ENCODE results near the gene SLC66A1.

The SLC66A1 gene

GRCh38 chr1:19360843-19361610 lies 48.9 kb downstream of the SLC66A1 start:
- DNase-seq, result no peak

- DNase-seq, result no peak
These were observed 49.6 kb downstream of the SLC66A1 start for GRCh38 chr1:19361611-19362147.

GRCh38 chr1:19363536-19364152 lies 51.5 kb downstream of the SLC66A1 start:
- no peak for DNase-seq

GRCh38 chr1:19365721-19366120 lies 53.6 kb downstream of the SLC66A1 start:
- no peak for DNase-seq

- peak in 5 of 51 donors; percentile 8 to 43 (median 31) for DNase-seq
These were observed 54.7 kb downstream of the SLC66A1 start for GRCh38 chr1:19366599-19367536.

- peak in 4 of 51 donors; percentile 10 to 19 (median 10) for DNase-seq
These were observed 55.5 kb downstream of the SLC66A1 start for GRCh38 chr1:19367584-19368041.

GRCh38 chr1:19368050-19368449 lies 55.9 kb downstream of the SLC66A1 start:
- no peak for DNase-seq

GRCh38 chr1:19368964-19369363 lies 56.8 kb downstream of the SLC66A1 start:
- no peak for DNase-seq

- no peak for DNase-seq
These were observed 57.4 kb downstream of the SLC66A1 start for GRCh38 chr1:19369396-19370090.

GRCh38 chr1:19370453-19371170 lies 58.5 kb downstream of the SLC66A1 start:
- DNase-seq, result no peak

- no peak for DNase-seq
These were observed 59.4 kb downstream of the SLC66A1 start for GRCh38 chr1:19371226-19372135.

- no peak for DNase-seq
These were observed 60.0 kb downstream of the SLC66A1 start for GRCh38 chr1:19372136-19372514.

GRCh38 chr1:19372602-19373001 lies 60.5 kb downstream of the SLC66A1 start:
- DNase-seq, result no peak

- DNase-seq, result no peak
These were observed 61.3 kb downstream of the SLC66A1 start for GRCh38 chr1:19373211-19374082.

- no peak for DNase-seq
These were observed 62.1 kb downstream of the SLC66A1 start for GRCh38 chr1:19374083-19374801.

GRCh38 chr1:19374926-19375325 lies 62.8 kb downstream of the SLC66A1 start:
- no peak for DNase-seq

- DNase-seq, result no peak
These were observed 63.7 kb downstream of the SLC66A1 start for GRCh38 chr1:19375631-19376400.

Data from hypothalamus (tissue), 51 donors.